Epithelial cell of esophagus (primary cell): Measurements from ENCODE around the gene RABL2B.

Experiments used
- DNase-seq: peaks from one replicate; pipeline ENCODE4 v3.0.0; 2010; ENCODE audit warnings: low read depth
- H3K4me3 ChIP-seq: 2 replicates; pipeline ENCODE4 v1.5.1; 2011; ENCODE audit warnings: mild to moderate bottlenecking, low read length, control low read depth
- TF ChIP-seq, protein P1 (sequence below): IDR thresholded peaks from 2 replicates; pipeline ENCODE4 v1.5.1; 2011; ENCODE audit warnings: low read depth, mild to moderate bottlenecking, low read length, control low read depth, inconsistent platforms; ENCODE audit not compliant: insufficient read depth; ENCODE audit errors: missing control alignments

RABL2B gene

GRCh38 chr22:50730013-50730891 lies 53.2 kb downstream of the RABL2B start:
- no peak for DNase-seq
- TF ChIP-seq, protein P1, sequence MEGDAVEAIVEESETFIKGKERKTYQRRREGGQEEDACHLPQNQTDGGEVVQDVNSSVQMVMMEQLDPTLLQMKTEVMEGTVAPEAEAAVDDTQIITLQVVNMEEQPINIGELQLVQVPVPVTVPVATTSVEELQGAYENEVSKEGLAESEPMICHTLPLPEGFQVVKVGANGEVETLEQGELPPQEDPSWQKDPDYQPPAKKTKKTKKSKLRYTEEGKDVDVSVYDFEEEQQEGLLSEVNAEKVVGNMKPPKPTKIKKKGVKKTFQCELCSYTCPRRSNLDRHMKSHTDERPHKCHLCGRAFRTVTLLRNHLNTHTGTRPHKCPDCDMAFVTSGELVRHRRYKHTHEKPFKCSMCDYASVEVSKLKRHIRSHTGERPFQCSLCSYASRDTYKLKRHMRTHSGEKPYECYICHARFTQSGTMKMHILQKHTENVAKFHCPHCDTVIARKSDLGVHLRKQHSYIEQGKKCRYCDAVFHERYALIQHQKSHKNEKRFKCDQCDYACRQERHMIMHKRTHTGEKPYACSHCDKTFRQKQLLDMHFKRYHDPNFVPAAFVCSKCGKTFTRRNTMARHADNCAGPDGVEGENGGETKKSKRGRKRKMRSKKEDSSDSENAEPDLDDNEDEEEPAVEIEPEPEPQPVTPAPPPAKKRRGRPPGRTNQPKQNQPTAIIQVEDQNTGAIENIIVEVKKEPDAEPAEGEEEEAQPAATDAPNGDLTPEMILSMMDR, result no peak
- no peak overlapping the region for H3K4me3 ChIP-seq

GRCh38 chr22:50729391-50730012 lies 53.9 kb downstream of the RABL2B start:
- TF ChIP-seq, protein P1, result no peak
- H3K4me3 ChIP-seq, result no peak overlapping the region
- no peak for DNase-seq

GRCh38 chr22:50728523-50728931 lies 54.9 kb downstream of the RABL2B start:
- no peak overlapping the region for H3K4me3 ChIP-seq
- no peak for DNase-seq
- TF ChIP-seq, protein P1, result no peak

DNA sequence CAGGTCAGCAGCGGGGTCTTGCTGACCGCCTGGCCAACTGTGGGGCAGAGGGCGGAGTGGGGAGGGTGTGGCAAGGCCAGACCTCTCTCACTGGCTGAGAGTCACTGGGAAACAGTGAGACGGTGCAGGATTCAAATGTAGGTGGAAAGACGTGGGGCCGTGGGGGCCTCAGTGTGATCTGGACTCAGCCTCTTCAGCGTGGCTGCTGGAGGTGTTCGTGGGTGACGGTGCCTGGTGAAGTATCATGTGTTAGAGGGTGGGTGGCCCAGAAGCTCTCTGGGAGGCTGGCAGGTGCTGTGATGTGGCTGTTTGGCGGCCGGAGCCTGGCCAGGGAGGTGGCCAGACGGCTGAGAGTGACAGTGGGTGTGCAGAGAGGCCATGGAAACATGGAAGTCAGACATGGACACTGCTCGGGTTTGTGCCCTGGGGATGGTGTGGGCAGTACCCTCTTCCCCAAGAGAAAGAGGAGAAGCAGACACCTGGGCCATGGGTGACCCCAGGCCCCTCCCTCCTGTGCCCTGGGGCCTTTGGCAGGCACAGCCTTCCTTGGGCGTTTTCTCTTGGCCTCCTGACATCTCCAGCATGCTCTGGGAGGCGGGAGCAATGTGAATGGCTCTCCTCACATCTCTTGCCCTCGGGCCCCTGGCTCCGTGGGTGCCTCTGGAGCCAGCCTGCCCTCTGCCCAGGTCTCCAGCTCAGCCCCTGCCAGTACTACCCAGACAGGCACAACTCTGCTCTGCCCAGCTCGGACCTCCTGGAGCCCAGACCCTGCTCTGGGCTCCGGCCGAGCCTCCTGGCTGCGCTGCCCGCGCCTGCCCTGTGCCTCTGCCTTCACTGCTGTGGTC lies 55.5 kb downstream of the RABL2B start:
- TF ChIP-seq, protein P1, result no peak
- no peak for DNase-seq
- no peak overlapping the region for H3K4me3 ChIP-seq

DNA sequence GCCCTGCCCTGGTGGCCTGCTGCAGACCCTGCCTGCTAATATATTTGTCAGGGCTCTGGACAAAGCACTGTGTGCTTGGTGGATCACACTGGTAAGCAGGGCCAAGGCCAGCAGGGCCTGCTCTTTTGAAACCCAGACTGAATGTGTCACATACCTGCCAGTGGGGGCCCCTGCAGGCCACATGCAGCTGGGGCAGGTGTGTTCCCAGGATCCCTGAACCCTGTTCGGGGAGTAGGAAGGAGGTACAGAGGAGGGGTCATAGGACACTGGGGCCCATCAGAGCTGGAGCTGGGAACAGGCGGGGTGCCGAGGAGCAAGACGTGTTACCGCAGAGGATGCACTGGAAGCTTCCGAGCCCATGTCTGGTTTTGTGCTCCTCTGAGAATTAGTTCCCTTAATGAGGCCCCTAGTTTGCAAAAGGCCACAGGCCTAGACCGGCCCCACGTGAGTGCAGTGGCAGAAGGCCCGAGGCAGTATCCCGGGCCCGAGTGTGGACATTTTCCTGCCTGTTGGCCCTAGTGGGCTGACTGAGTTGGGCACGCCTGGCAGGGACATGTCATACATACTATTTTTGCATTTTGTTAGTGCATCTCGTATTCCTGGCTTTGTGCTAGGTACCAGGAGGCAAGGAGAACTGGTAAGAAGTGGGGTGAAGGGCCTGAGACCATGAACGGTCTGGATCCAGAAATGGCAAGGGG lies 56.6 kb downstream of the RABL2B start:
- TF ChIP-seq, protein P1, result no peak
- DNase-seq, result no peak
- H3K4me3 ChIP-seq, result no peak overlapping the region

GRCh38 chr22:50725597-50725996 lies 57.8 kb downstream of the RABL2B start:
- H3K4me3 ChIP-seq, result no peak overlapping the region
- TF ChIP-seq, protein P1, result no peak
- no peak for DNase-seq
